ENCODE measurements around the gene CCL15. TPM values are rescaled to one million over a fixed set of nuclear protein-coding genes. Genes with fewer than 3 reads are reported as not detected.
"Not testable (repeated sequence)": the region's sequence is repeated elsewhere in the genome, so short reads cannot be mapped to it uniquely, and the experiment has no call there.

CCL15 gene
- total RNA-seq = not detected

GRCh38 chr17:36001110-36001771 is at the start of gene CCL15:
Gene CCL15, minus strand, starts transcription at chr17:36001553. Its CDS starts 61 bp downstream, at chr17:36001492.
- peaks cover 21% of the 10 kb centered on the region for H3K27me3 Mint-ChIP-seq
- H3K4me1 Mint-ChIP-seq = no peaks in the 10 kb centered on the region

GRCh38 chr17:36049643-36050042 is 48.3 kb upstream of the CCL15 start:
- peaks cover 34% of the 10 kb centered on the region for H3K27me3 Mint-ChIP-seq
- ATAC-seq (replicated peaks) = no peak
- H3K4me1 Mint-ChIP-seq = no peaks in the 10 kb centered on the region
- H3K9me3 Mint-ChIP-seq = peaks cover 15% of the 10 kb centered on the region
- H3K27ac Mint-ChIP-seq = no peak overlapping the region
- H3K36me3 Mint-ChIP-seq (ENCODE audit: low read depth) = no peaks in the 10 kb centered on the region
- H3K4me3 Mint-ChIP-seq = no peak overlapping the region

More at GRCh38 chr17:36001110-36001771, at the start of gene CCL15:
- no peak for ATAC-seq (replicated peaks)
- Mint-ChIP-seq H3K4me3 (no peak within 1 kb of the TSS), H3K36me3 (ENCODE audit: low read depth) (no peaks in the 10 kb centered on the region), H3K9me3 (no peaks in the 10 kb centered on the region), H3K27ac (no peak within 1 kb of the TSS)

GRCh38 chr17:36048066-36048465 is 46.7 kb upstream of the CCL15 start:
- peaks cover 44% of the 10 kb centered on the region for H3K27me3 Mint-ChIP-seq
- H3K4me1 Mint-ChIP-seq = no peaks in the 10 kb centered on the region
- ATAC-seq (replicated peaks) = no peak
- no peak overlapping the region for H3K27ac Mint-ChIP-seq
- no peaks in the 10 kb centered on the region for H3K36me3 Mint-ChIP-seq (ENCODE audit: low read depth)
- peaks cover 15% of the 10 kb centered on the region for H3K9me3 Mint-ChIP-seq
- no peak overlapping the region for H3K4me3 Mint-ChIP-seq

- H3K4me3 Mint-ChIP-seq = no peak overlapping the region
- no peaks in the 10 kb centered on the region for H3K4me1 Mint-ChIP-seq
- no peaks in the 10 kb centered on the region for H3K9me3 Mint-ChIP-seq
- H3K27ac Mint-ChIP-seq = no peak overlapping the region
- ATAC-seq (replicated peaks) = no peak
- H3K36me3 Mint-ChIP-seq (ENCODE audit: low read depth) = no peaks in the 10 kb centered on the region
- H3K27me3 Mint-ChIP-seq = peaks cover 13% of the 10 kb centered on the region
Measured at GRCh38 chr17:36036235-36036634, 34.9 kb upstream of the CCL15 start.

- H3K27me3 Mint-ChIP-seq = peaks cover 20% of the 10 kb centered on the region
- no peak overlapping the region for H3K27ac Mint-ChIP-seq
- H3K36me3 Mint-ChIP-seq (ENCODE audit: low read depth) = no peaks in the 10 kb centered on the region
- H3K9me3 Mint-ChIP-seq = no peaks in the 10 kb centered on the region
- ATAC-seq (replicated peaks) = no peak
- no peaks in the 10 kb centered on the region for H3K4me1 Mint-ChIP-seq
- H3K4me3 Mint-ChIP-seq = no peak overlapping the region
Measured at GRCh38 chr17:36034127-36034526, 32.8 kb upstream of the CCL15 start.

GRCh38 chr17:36030956-36031355 is 29.6 kb upstream of the CCL15 start:
- no peaks in the 10 kb centered on the region for H3K9me3 Mint-ChIP-seq
- no peak overlapping the region for H3K4me3 Mint-ChIP-seq
- no peaks in the 10 kb centered on the region for H3K36me3 Mint-ChIP-seq (ENCODE audit: low read depth)
- H3K27me3 Mint-ChIP-seq = peaks cover 19% of the 10 kb centered on the region
- H3K27ac Mint-ChIP-seq = no peak overlapping the region
- no peak for ATAC-seq (replicated peaks)
- no peaks in the 10 kb centered on the region for H3K4me1 Mint-ChIP-seq

GRCh38 chr17:36027761-36028160 is 26.4 kb upstream of the CCL15 start:
- H3K4me1 Mint-ChIP-seq = no peaks in the 10 kb centered on the region
- H3K9me3 Mint-ChIP-seq = no peaks in the 10 kb centered on the region
- H3K4me3 Mint-ChIP-seq = no peak overlapping the region
- H3K36me3 Mint-ChIP-seq (ENCODE audit: low read depth) = no peaks in the 10 kb centered on the region
- no peak for ATAC-seq (replicated peaks)
- no peak overlapping the region for H3K27ac Mint-ChIP-seq
- peaks cover 24% of the 10 kb centered on the region for H3K27me3 Mint-ChIP-seq

GRCh38 chr17:36024106-36024869 is 22.9 kb upstream of the CCL15 start:
- Mint-ChIP-seq H3K9me3 (no peaks in the 10 kb centered on the region), H3K27ac (no peak overlapping the region), H3K36me3 (ENCODE audit: low read depth) (no peaks in the 10 kb centered on the region), H3K4me1 (no peaks in the 10 kb centered on the region), H3K27me3 (peaks cover 46% of the 10 kb centered on the region), H3K4me3 (no peak overlapping the region)
- ATAC-seq (replicated peaks) = no peak

GRCh38 chr17:36019423-36019822 is 18.1 kb upstream of the CCL15 start:
- Mint-ChIP-seq H3K27me3 (peaks cover 53% of the 10 kb centered on the region), H3K4me3 (no peak overlapping the region), H3K9me3 (no peaks in the 10 kb centered on the region), H3K27ac (no peak overlapping the region), H3K36me3 (ENCODE audit: low read depth) (no peaks in the 10 kb centered on the region), H3K4me1 (no peaks in the 10 kb centered on the region)
- no peak for ATAC-seq (replicated peaks)

- no peak for ATAC-seq (replicated peaks)
- Mint-ChIP-seq H3K4me1 (no peaks in the 10 kb centered on the region), H3K4me3 (no peak within 1 kb of the TSS), H3K36me3 (ENCODE audit: low read depth) (no peaks in the 10 kb centered on the region), H3K27me3 (peaks cover 50% of the 10 kb centered on the region), H3K9me3 (no peaks in the 10 kb centered on the region), H3K27ac (no peak within 1 kb of the TSS)
Measured at GRCh38 chr17:36017799-36018198, 16.4 kb upstream of the CCL15 start, which contains the start of gene CCL23. Gene CCL23, minus strand, starts transcription at chr17:36017972. Its CDS starts 75 bp downstream, at chr17:36017897.

GRCh38 chr17:36016555-36016954 is 15.2 kb upstream of the CCL15 start:
- peaks cover 41% of the 10 kb centered on the region for H3K27me3 Mint-ChIP-seq
- ATAC-seq (replicated peaks) = no peak
- no peaks in the 10 kb centered on the region for H3K4me1 Mint-ChIP-seq
- H3K27ac Mint-ChIP-seq = no peak overlapping the region
- H3K4me3 Mint-ChIP-seq = no peak overlapping the region
- no peaks in the 10 kb centered on the region for H3K9me3 Mint-ChIP-seq
- H3K36me3 Mint-ChIP-seq (ENCODE audit: low read depth) = no peaks in the 10 kb centered on the region

- H3K36me3 Mint-ChIP-seq (ENCODE audit: low read depth); H3K27ac Mint-ChIP-seq; ATAC-seq (replicated peaks); H3K4me3 Mint-ChIP-seq; H3K4me1 Mint-ChIP-seq; H3K9me3 Mint-ChIP-seq: not testable (repeated sequence)
- peaks cover 35% of the 10 kb centered on the region for H3K27me3 Mint-ChIP-seq
Measured at GRCh38 chr17:36015895-36016294, 14.5 kb upstream of the CCL15 start.

- Mint-ChIP-seq H3K4me3 (no peak overlapping the region), H3K4me1 (no peaks in the 10 kb centered on the region), H3K36me3 (ENCODE audit: low read depth) (no peaks in the 10 kb centered on the region), H3K9me3 (no peaks in the 10 kb centered on the region), H3K27me3 (peaks cover 25% of the 10 kb centered on the region), H3K27ac (no peak overlapping the region)
- no peak for ATAC-seq (replicated peaks)
Measured at GRCh38 chr17:36014946-36015345, 13.6 kb upstream of the CCL15 start.

- no peak overlapping the region for H3K4me3 Mint-ChIP-seq
- no peak overlapping the region for H3K27ac Mint-ChIP-seq
- H3K4me1 Mint-ChIP-seq = no peaks in the 10 kb centered on the region
Measured at GRCh38 chr17:36011201-36011600, 9.8 kb upstream of the CCL15 start.

GRCh38 chr17:36008998-36009665 is 7.8 kb upstream of the CCL15 start:
- Mint-ChIP-seq H3K4me3 (no peak overlapping the region), H3K4me1 (no peaks in the 10 kb centered on the region), H3K27ac (no peak overlapping the region), H3K27me3 (peaks cover 1% of the 10 kb centered on the region), H3K36me3 (ENCODE audit: low read depth) (no peaks in the 10 kb centered on the region), H3K9me3 (no peaks in the 10 kb centered on the region)
- ATAC-seq (replicated peaks) = no peak

More at GRCh38 chr17:36011201-36011600, 9.8 kb upstream of the CCL15 start:
- Mint-ChIP-seq H3K36me3 (ENCODE audit: low read depth) (no peaks in the 10 kb centered on the region), H3K27me3 (peaks cover 3% of the 10 kb centered on the region), H3K9me3 (no peaks in the 10 kb centered on the region)
- ATAC-seq (replicated peaks) = no peak
